Tongue (tissue), 3 donors: ENCODE results near the gene HEATR3. TPM values are rescaled to one million over a fixed set of nuclear protein-coding genes. Genes with fewer than 3 reads are reported as not detected.

Experiments
- DNase-seq: peaks from one replicate; pipeline ENCODE4 v3.0.0-alpha.2; 2015
- small RNA-seq: library from RNA; depleted of rRNA; stranded (forward); fragments of <200 nt; gene quantifications from one replicate; pipeline ENCODE3, GENCODE V24; 2014; ENCODE audit warnings: low replicate concordance
- total RNA-seq: library from RNA; depleted of rRNA; stranded (reverse); fragments of >200 nt; gene quantifications from one replicate; pipeline ENCODE4 v1.2.3, GENCODE V29; 2014

Gene HEATR3
- total RNA-seq, 1 donor from 2014 or later, result 20.2 TPM

DNA sequence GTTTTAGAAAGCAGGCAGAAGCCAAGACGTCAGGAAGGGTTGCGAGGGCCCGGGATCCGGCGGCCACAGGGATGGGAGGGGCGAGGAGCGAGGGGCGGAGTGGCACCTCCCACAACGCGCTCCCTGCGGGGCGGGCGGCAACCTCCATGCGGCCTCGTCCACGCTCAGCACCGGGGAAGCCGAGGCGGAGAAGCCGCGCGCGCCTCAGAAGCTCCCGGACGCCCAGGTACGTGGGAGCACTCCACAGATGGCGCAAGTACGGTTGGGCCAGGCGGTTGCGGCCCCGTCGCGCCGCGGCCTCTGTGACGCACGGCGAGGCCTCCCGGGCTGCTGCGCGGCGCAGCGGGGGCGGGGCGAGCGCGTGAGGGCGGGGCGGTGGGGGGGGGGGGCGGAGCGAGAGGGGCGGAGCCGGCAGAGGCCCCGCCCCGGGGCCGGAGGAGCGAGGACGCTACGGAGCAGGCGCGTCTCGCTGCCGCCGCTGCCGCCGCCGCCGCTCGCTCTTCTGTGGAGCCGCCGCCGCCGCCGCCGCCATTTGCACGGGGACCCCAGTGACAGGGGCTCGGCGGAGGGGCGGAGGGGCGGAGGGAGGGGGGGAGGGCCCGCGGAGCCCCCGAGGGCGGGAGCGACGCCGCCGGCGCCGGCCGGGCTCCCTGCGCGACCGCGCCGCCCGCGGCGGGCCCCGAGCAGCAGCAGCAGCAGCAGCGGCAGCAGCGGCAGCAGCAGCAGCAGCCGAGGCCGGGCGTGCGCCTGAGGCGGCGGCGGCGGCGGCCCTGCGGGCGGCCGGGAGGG, 87.2 kb downstream of the HEATR3 start, which contains the start of gene TENT4B:
Gene TENT4B, plus strand, starts transcription at position 500 of the 789 bp plus-strand sequence. CDS start 316 bp downstream, outside the sequence.
- DNase-seq, result peak; percentile 93

GRCh38 chr16:50153596-50154419, 88.0 kb downstream of the HEATR3 start:
- peak; percentile 27 for DNase-seq

DNA sequence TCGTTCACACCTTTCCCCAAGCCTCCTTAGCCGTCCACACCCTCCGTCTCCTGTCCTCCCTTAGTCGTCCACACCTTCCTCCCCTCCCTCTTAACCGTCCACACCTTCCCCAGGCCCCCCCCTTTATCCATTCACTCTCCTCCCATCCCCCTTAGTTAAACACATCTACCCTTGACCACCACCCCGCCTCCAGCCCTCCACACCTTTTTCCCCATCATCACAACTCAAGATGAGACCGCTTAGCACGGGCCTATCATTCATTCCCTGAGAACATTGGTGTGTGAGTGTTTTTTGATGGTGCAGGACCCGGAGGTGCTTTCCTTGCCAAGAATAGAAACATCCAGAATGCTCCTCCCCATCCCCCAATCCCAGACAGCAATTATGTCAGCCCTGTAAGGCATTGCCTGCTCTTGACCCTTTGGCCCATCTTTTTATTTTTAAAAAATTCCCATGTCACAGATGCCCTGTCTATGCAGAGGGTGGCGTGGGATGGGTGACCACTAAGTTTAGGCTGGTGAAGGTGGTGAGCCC, 88.7 kb downstream of the HEATR3 start:
- peak; percentile 23 for DNase-seq

DNA sequence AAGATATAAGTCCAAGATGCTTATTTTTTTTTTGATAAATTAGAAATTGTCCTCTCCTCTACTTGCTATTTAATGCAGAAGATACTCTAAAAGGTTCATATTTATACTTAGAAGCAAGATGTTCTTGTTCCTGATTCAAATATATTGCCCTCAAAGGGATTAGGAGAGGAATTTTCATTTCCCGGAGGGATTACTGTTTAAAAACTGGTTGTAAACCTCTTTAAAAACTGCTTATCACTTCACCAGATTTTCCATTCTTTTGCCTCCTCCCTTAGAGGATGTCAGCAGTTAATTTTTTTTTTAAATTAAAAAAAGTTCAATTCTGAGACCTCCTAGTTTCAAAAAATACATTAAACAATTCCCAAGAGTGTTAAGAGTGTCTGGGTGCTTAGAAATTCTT, 90.2 kb downstream of the HEATR3 start:
- DNase-seq, result no peak

Small RNA genes lying within 50 kb of the gene (small RNA-seq; reads per million reads assigned to genes)
- gene RF00017, result not detected
- not detected for gene RF00156
- 0.13 reads per million for gene RNY4P3
- gene RPL10P14, result not detected

Other genes starting within 250 kb of the HEATR3 start
- gene ZNF423, start 209.9 kb upstream of the HEATR3 start, total RNA-seq, result 22.5 TPM
- 35.5 TPM for gene CNEP1R1, start 40.7 kb upstream of the HEATR3 start, total RNA-seq
- gene TENT4B, start 87.3 kb downstream of the HEATR3 start, total RNA-seq, result 10.3 TPM
- gene ADCY7, start 200.6 kb downstream of the HEATR3 start, total RNA-seq, result 31.0 TPM